ENCODE results near the gene GYPB. TPM values are rescaled to one million over a fixed set of nuclear protein-coding genes. Genes with fewer than 3 reads are reported as not detected.
A peak's percentile ranks its signal among the peaks of the same experiment; 100 is the strongest.
"Not testable (repeated sequence)": the region's sequence is repeated elsewhere in the genome, so short reads cannot be mapped to it uniquely, and the experiment has no call there.

Gene GYPB
- total and polyA plus RNA-seq, 9 of the 15 experiments (the other 6 are each of a cell fraction or from before 2014, with no cell fraction given) = 16.9 to 205 (median 65.8) TPM

DNA sequence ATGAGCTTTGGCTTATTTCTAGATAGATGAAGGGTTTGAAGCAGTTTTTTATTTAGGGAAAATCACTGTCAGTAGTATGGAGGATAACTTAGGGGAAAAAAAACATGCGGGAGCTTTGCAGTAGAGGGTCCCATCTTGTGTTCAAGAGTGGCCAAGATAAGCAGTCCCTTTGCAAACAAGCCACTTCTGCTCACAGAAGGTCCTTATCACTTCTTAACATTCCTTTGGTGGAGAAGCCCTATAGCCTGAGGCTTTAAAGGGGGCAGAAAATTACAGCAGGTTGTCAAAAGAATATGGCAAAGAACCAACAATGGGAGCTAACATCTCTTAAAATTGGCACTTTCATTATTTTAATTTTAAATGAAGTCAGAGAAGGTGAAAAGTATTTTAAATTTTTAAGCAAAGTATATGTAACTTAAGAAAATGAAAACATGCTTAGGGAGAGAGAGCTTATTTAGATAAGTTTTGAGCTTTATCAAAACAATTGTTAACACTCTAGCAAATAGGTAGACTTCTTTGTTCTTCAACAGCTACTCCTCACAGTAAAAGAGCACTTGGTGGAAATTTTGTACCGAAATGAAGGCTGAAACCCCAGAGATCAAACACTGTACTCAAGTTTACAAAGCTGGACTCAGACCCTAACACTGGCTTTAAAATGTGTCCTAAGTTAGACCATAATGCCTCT is 15.8 kb downstream of the GYPB start (continued):
- TF ChIP-seq, protein P1, sequence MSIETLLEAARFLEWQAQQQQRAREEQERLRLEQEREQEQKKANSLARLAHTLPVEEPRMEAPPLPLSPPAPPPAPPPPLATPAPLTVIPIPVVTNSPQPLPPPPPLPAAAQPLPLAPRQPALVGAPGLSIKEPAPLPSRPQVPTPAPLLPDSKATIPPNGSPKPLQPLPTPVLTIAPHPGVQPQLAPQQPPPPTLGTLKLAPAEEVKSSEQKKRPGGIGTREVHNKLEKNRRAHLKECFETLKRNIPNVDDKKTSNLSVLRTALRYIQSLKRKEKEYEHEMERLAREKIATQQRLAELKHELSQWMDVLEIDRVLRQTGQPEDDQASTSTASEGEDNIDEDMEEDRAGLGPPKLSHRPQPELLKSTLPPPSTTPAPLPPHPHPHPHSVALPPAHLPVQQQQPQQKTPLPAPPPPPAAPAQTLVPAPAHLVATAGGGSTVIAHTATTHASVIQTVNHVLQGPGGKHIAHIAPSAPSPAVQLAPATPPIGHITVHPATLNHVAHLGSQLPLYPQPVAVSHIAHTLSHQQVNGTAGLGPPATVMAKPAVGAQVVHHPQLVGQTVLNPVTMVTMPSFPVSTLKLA (conservative IDR thresholded peaks at IDR 0.05) = 0 out of 4 replicates have a peak, but pooled peaks of 1 of the 2 experiments have one; percentile 38
- TF ChIP-seq L3MBTL2 (IDR thresholded peaks at IDR 0.05) (0 out of 2 replicates have a peak, but pooled peaks have one; percentile 24), ZBTB2 (IDR thresholded peaks at IDR 0.05) (0 out of 2 replicates have a peak, but pooled peaks have one; percentile 32), CXXC5 (CRISPR knock-in tag; IDR thresholded peaks at IDR 0.05) (0 out of 2 replicates have a peak, but pooled peaks have one; percentile 26), ZNF592 (IDR thresholded peaks at IDR 0.05) (peak; percentile 63), GATA2 (CRISPR knock-in tag; IDR thresholded peaks at IDR 0.05) (peak; percentile 28; the same call in 1 of the 2 replicates), TBL1XR1 (IDR thresholded peaks at IDR 0.05; ENCODE audit: low read length in 2 of 2) (peak in 1 of 2 experiments; percentile 27; a peak in 1 of 4 replicates), GATAD2B (IDR thresholded peaks at IDR 0.05; ENCODE audit: borderline replicate concordance) (peak; percentile 71), NFIC (IDR thresholded peaks at IDR 0.05) (peak; percentile 86), SOX6 (IDR thresholded peaks at IDR 0.05) (peak; percentile 83), EHMT2 (IDR thresholded peaks at IDR 0.05) (peak; percentile 30; the same call in 1 of the 2 replicates), HDAC3 (IDR thresholded peaks at IDR 0.05; ENCODE audit: borderline replicate concordance, partially characterized antibody) (peak; percentile 61), ARID1B (IDR thresholded peaks at IDR 0.05) (peak; percentile 94), KDM4B (IDR thresholded peaks at IDR 0.05; ENCODE audit: borderline replicate concordance in 2 of 2, low read depth in 1 of 2) (0 out of 4 replicates have a peak, but pooled peaks of 1 of the 2 experiments have one; percentile 43), MTA2 (IDR thresholded peaks at IDR 0.05; ENCODE audit: low read depth) (peak; percentile 85), SMARCE1 (IDR thresholded peaks at IDR 0.05) (peak; percentile 88), FOXM1 (IDR thresholded peaks at IDR 0.05; ENCODE audit: low read depth) (peak; percentile 69), KLF16 (IDR thresholded peaks at IDR 0.05) (peak; percentile 74), SMARCC2 (IDR thresholded peaks at IDR 0.05; ENCODE audit: low read depth) (peak; percentile 87), HDAC2 (IDR thresholded peaks at IDR 0.05) (peak; percentile 69; the same call in 1 of the 2 replicates)
- TF ChIP-seq FOXM1 (CRISPR knock-in tag; IDR thresholded peaks at IDR 0.05; ENCODE audit: low read depth) = not testable (repeated sequence)
